Measurements from ENCODE around the gene SH3PXD2A. TPM values are rescaled to one million over a fixed set of nuclear protein-coding genes. Genes with fewer than 3 reads are reported as not detected.

The SH3PXD2A gene
- total RNA-seq, 1 experiment from 2014 or later: 3.1 TPM

- in situ Hi-C loops (cut with HindIII; ENCODE audit: low pct_unique_long_range_greater_than_20kb, low sequenced_read_pairs): no loop called here
- no peak for DNase-seq (ENCODE audit: low read depth)
These were observed 268.3 kb downstream of the SH3PXD2A start for GRCh38 chr10:103587073-103587472.

- no peak for DNase-seq (ENCODE audit: low read depth)
- in situ Hi-C loops (cut with HindIII; ENCODE audit: low pct_unique_long_range_greater_than_20kb, low sequenced_read_pairs): no loop called here
These were observed 270.4 kb downstream of the SH3PXD2A start for GRCh38 chr10:103585011-103585405.

- in situ Hi-C loops (cut with HindIII; ENCODE audit: low pct_unique_long_range_greater_than_20kb, low sequenced_read_pairs): no loop called here
- no peak for DNase-seq (ENCODE audit: low read depth)
These were observed 271.0 kb downstream of the SH3PXD2A start for GRCh38 chr10:103584216-103585010.

GRCh38 chr10:103583871-103584215 is 271.5 kb downstream of the SH3PXD2A start:
- no peak for DNase-seq (ENCODE audit: low read depth)
- in situ Hi-C loops (cut with HindIII; ENCODE audit: low pct_unique_long_range_greater_than_20kb, low sequenced_read_pairs): no loop called here

- no peak for DNase-seq (ENCODE audit: low read depth)
- in situ Hi-C loops (cut with HindIII; ENCODE audit: low pct_unique_long_range_greater_than_20kb, low sequenced_read_pairs): no loop called here
These were observed 272.8 kb downstream of the SH3PXD2A start for GRCh38 chr10:103582331-103583123.

GRCh38 chr10:103581499-103581898 is 273.9 kb downstream of the SH3PXD2A start:
- in situ Hi-C loops (cut with HindIII; ENCODE audit: low pct_unique_long_range_greater_than_20kb, low sequenced_read_pairs): no loop called here
- no peak for DNase-seq (ENCODE audit: low read depth)

GRCh38 chr10:103580430-103580829 is 274.9 kb downstream of the SH3PXD2A start:
- no peak for DNase-seq (ENCODE audit: low read depth)
- in situ Hi-C loops (cut with HindIII; ENCODE audit: low pct_unique_long_range_greater_than_20kb, low sequenced_read_pairs): no loop called here

GRCh38 chr10:103580011-103580410 is 275.4 kb downstream of the SH3PXD2A start:
- no peak for DNase-seq (ENCODE audit: low read depth)
- in situ Hi-C loops (cut with HindIII; ENCODE audit: low pct_unique_long_range_greater_than_20kb, low sequenced_read_pairs): no loop called here

GRCh38 chr10:103578782-103579382 is 276.5 kb downstream of the SH3PXD2A start:
- in situ Hi-C loops (cut with HindIII; ENCODE audit: low pct_unique_long_range_greater_than_20kb, low sequenced_read_pairs): no loop called here
- DNase-seq (ENCODE audit: low read depth): no peak

- in situ Hi-C loops (cut with HindIII; ENCODE audit: low pct_unique_long_range_greater_than_20kb, low sequenced_read_pairs): no loop called here
- no peak for DNase-seq (ENCODE audit: low read depth)
These were observed 278.5 kb downstream of the SH3PXD2A start for GRCh38 chr10:103576862-103577261.

GRCh38 chr10:103576076-103576471 is 279.3 kb downstream of the SH3PXD2A start:
- in situ Hi-C loops (cut with HindIII; ENCODE audit: low pct_unique_long_range_greater_than_20kb, low sequenced_read_pairs): no loop called here
- DNase-seq (ENCODE audit: low read depth): no peak

GRCh38 chr10:103575416-103576075 is 279.8 kb downstream of the SH3PXD2A start:
- in situ Hi-C loops (cut with HindIII; ENCODE audit: low pct_unique_long_range_greater_than_20kb, low sequenced_read_pairs): no loop called here
- DNase-seq (ENCODE audit: low read depth): no peak

GRCh38 chr10:103574097-103575061 is 281.0 kb downstream of the SH3PXD2A start:
- in situ Hi-C loops (cut with HindIII; ENCODE audit: low pct_unique_long_range_greater_than_20kb, low sequenced_read_pairs): no loop called here
- no peak for DNase-seq (ENCODE audit: low read depth)

GRCh38 chr10:103573205-103573487 is 282.2 kb downstream of the SH3PXD2A start:
- in situ Hi-C loops (cut with HindIII; ENCODE audit: low pct_unique_long_range_greater_than_20kb, low sequenced_read_pairs): no loop called here

GRCh38 chr10:103572347-103573204 is 282.8 kb downstream of the SH3PXD2A start:
- no peak for DNase-seq (ENCODE audit: low read depth)
- in situ Hi-C loops (cut with HindIII; ENCODE audit: low pct_unique_long_range_greater_than_20kb, low sequenced_read_pairs): no loop called here

More at GRCh38 chr10:103573205-103573487, 282.2 kb downstream of the SH3PXD2A start:
- no peak for DNase-seq (ENCODE audit: low read depth)

GRCh38 chr10:103571656-103571975 is 283.8 kb downstream of the SH3PXD2A start:
- no peak for DNase-seq (ENCODE audit: low read depth)
- in situ Hi-C loops (cut with HindIII; ENCODE audit: low pct_unique_long_range_greater_than_20kb, low sequenced_read_pairs): no loop called here

Measured in Caki2 (cell line).